H1 (cell line): ENCODE results near the gene RNF220. TPM values are rescaled to one million over a fixed set of nuclear protein-coding genes. Genes with fewer than 3 reads are reported as not detected.
A peak's percentile ranks its signal among the peaks of the same experiment; 100 is the strongest.

Source experiments
- BCL11A ChIP-seq, 2 experiments: IDR thresholded peaks; one replicate each; pipeline ENCODE4 v1.6.1; 2011; ENCODE audit warnings: low read depth in 2 of 2, low read length in 2 of 2, mild to moderate bottlenecking in 2 of 2
- HDAC2 ChIP-seq, 2 experiments: fragments of 300-600 bp in 1 of 2; sonication (generic) in 1 of 2; IDR thresholded peaks; 2 replicates each; pipeline ENCODE4 v1.6.1; 2011 to 2012; ENCODE audit warnings: low read depth in 2 of 2, low read length in 2 of 2, mild to moderate bottlenecking in 2 of 2, moderate library complexity in 2 of 2, borderline replicate concordance in 1 of 2, inconsistent platforms in 1 of 2
- KDM4A ChIP-seq: IDR thresholded peaks from one replicate; pipeline ENCODE4 v1.7.1; 2012; ENCODE audit warnings: low read depth, mild to moderate bottlenecking, moderate library complexity, low read length, inconsistent platforms; ENCODE audit not compliant: severe bottlenecking
- RXRA ChIP-seq: IDR thresholded peaks from 2 replicates; pipeline ENCODE4 v1.6.1; 2011; ENCODE audit warnings: low read depth, mild to moderate bottlenecking, low read length, moderate library complexity; ENCODE audit not compliant: insufficient read depth
- polyA plus RNA-seq, 7 experiments: library from polyadenylated mRNA; depleted of rRNA in 3 of 7; stranded (reverse) in 5 of 7; unstranded in 2 of 7; fragments of >200 nt in 5 of 7; fragments of 200-250 nt in 2 of 7; gene quantifications; 1 replicate in 5 of 7; 2 replicates in 1 of 7; 4 replicates in 1 of 7; pipeline versions ENCODE4 v1.2.1 to v1.2.3, GENCODE V29; 2011 to 2013; ENCODE audit warnings: missing spikeins in 2 of 7, mixed read lengths in 2 of 7
- total RNA-seq: library from RNA; stranded (reverse); fragmentation: NEBNext Ultra II Directional; extraction: Animal tissue kit (Norgen Biotek cat#: 25700); gene quantifications from 2 replicates; pipeline ENCODE4 v1.2.1, GENCODE V29; 2021

RNF220 gene
- total and polyA plus RNA-seq, 2 of the 8 experiments (the other 6 are each of a cell fraction or from before 2014, with no cell fraction given): 123 to 160 TPM

GRCh38 chr1:44417351-44418021 lies 12.4 kb downstream of the RNF220 start (continued):
- TF ChIP-seq BCL11A (IDR thresholded peaks at IDR 0.05; ENCODE audit: low read depth in 2 of 2, low read length in 2 of 2) (no peak), RXRA (no peak), HDAC2 (IDR thresholded peaks at IDR 0.05; ENCODE audit: borderline replicate concordance in 1 of 2, low read depth in 2 of 2, low read length in 2 of 2) (peak in 1 of 2 experiments; percentile 50; a peak in 1 of 4 replicates), KDM4A (peak; percentile 63)
- TF ChIP-seq, all 59 proteins: peak for 19
